ENCODE results near the gene ZNRD2. TPM values are rescaled to one million over a fixed set of nuclear protein-coding genes. Genes with fewer than 3 reads are reported as not detected.
A peak's percentile ranks its signal among the peaks of the same experiment; 100 is the strongest.

The ZNRD2 gene
- total and polyA plus RNA-seq, 2 of the 8 experiments (the other 6 are each of a cell fraction or from before 2014, with no cell fraction given) = 53.4 to 125 TPM

- no peak for TF ChIP-seq CHD7 (IDR thresholded peaks at IDR 0.05; ENCODE audit: insufficient replicate concordance, low read length)
- no peak for TF ChIP-seq EGR1 (IDR thresholded peaks at IDR 0.05; ENCODE audit: borderline replicate concordance, low read depth, low read length)
- TF ChIP-seq CREB1 (IDR thresholded peaks at IDR 0.05) = peak; percentile 11; the same call in 1 of the 2 replicates
- no peak for TF ChIP-seq KDM1A (IDR thresholded peaks at IDR 0.05; ENCODE audit: borderline replicate concordance, low read length)
- no peak for TF ChIP-seq MAX (IDR thresholded peaks at IDR 0.05)
- 0 out of 2 replicates have a peak, but pooled peaks have one; percentile 0 for TF ChIP-seq SUZ12 (IDR thresholded peaks at IDR 0.05; ENCODE audit: low read length)
- no peak for TF ChIP-seq FOSL1 (IDR thresholded peaks at IDR 0.05; ENCODE audit: insufficient read depth, low read depth, low read length)
- no peak for TF ChIP-seq HDAC2 (IDR thresholded peaks at IDR 0.05; ENCODE audit: borderline replicate concordance in 1 of 2, low read depth in 2 of 2, low read length in 2 of 2)
These were observed 18.1 kb downstream of the ZNRD2 start (continued) for GRCh38 chr11:65588199-65589054.
